Right ventricle myocardium superior (tissue), 1 donor: ENCODE results near the gene VPS13D. TPM values are rescaled to one million over a fixed set of nuclear protein-coding genes. Genes with fewer than 3 reads are reported as not detected.
"Not testable (repeated sequence)": the region's sequence is repeated elsewhere in the genome, so short reads cannot be mapped to it uniquely, and the experiment has no call there.

Experiments
- ATAC-seq: fragments of 200-7000 bp; cut with Tn5 transposase; one replicate; pipeline ENCODE4 v1.9.1; 2020; ENCODE audit warnings: mild to moderate bottlenecking; ENCODE audit not compliant: poor library complexity
- DNase-seq: peaks from one replicate; pipeline ENCODE4 v3.0.0-alpha.2; 2020
- intact Hi-C: fragments of 100-400 bp; cut with DNase I; formaldehyde crosslinking; loops from one replicate; pipeline ENCODE4 v1.11.2; 2022
- total RNA-seq: library from RNA; stranded (reverse); fragmentation: NEBNext Ultra II Directional; extraction: Animal tissue kit (Norgen Biotek cat#: 25700); gene quantifications from one replicate; pipeline ENCODE4 v1.2.1, GENCODE V29; 2021
- donor health status: DM: no; HTN: yes; CAD: no; lungs with severe emphysema.

The VPS13D gene
- total RNA-seq, 1 donor from 2014 or later, result 63.3 TPM

GRCh38 chr1:12215118-12215961 is 14.5 kb upstream of the VPS13D start:
- no peak for DNase-seq
- intact Hi-C loops, result no loop called here
- no peak for ATAC-seq

DNA sequence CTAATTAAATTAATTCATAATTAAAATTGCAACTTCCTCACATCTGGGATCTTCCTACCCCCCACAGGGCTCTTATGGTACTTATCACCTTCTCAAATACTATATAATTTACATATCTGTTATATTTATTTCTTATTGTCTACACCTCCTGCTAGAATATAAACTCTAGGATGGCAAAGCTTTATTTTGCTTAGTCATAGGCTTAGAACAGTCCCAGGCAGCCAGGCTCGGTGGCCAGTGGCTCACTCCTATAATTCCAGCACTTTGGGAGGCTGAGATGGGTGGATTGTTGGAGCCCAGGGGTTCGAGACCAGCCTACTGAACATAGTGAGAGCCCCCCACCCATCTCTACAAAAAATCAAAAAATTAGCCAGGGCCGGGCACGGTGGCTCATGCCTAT is 10.0 kb upstream of the VPS13D start:
- intact Hi-C loops, result no loop called here
- ATAC-seq (no peak), DNase-seq (no peak)

GRCh38 chr1:12220890-12221289 is 8.9 kb upstream of the VPS13D start:
- ATAC-seq (no peak), DNase-seq (no peak)
- intact Hi-C loops, result no loop called here

DNA sequence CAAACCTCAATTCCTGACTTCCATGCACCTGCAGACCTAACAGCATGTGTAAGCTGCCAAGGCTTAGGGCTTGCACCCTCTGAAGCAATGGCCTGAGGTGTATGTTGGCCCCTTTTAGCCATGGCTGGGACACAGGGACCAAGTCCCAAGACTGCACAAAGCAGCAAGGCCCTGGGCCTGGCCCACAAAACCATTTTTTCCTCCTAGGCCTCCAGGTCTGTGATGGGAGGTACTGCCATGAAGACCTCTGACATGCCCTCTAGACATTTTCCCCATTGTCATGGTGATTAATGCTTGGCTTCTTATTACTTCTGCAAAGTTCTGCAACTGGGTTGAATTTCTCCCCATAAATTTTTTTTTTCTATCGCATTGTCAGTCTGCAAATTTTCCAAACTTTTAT is 7.1 kb upstream of the VPS13D start:
- ATAC-seq, DNase-seq: not testable (repeated sequence)

DNA sequence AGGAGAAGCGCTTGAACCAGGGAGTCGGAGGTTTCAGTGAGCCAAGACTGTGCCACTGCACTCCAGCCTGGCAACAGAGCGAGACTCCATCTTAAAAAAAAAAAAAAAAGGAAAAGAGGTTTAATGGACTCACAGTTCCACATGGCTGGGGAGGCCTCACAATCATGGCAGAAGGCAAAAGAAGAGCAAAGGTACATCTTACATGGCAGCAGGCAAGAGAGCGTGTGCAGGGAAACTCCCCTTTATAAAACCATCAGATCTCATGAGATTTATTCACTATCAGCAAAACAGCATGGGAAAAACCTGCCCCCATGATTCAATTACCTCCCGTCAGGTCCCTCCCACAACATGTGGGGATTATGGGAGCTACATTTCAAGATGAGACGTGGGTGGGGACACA is 5.7 kb upstream of the VPS13D start:
- intact Hi-C loops, DNase-seq, ATAC-seq: not testable (repeated sequence)

More for the DNA sequence above, 7.1 kb upstream of the VPS13D start:
- intact Hi-C loops, result not testable (repeated sequence)

DNA sequence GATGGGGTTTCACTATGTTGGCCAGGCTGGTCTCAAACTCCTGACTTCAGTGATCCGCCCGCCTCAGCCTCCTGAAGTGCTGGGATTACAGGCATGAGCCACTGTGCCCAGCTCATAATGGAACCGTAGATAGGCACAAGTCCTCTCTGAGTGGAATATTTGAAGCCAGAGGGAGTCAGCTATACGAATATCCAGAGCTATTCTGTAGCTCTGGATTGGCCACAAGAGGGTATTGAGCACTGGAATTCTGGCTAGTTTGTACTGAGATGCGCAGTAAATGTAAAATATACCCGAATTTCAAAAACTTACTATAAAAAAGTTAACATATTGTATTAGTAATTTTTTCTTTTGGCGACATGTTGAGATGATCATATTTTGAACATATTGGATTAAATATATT is 851 bp upstream of the VPS13D start:
- no peak for DNase-seq
- no peak for ATAC-seq
- intact Hi-C loops, result no loop called here

DNA sequence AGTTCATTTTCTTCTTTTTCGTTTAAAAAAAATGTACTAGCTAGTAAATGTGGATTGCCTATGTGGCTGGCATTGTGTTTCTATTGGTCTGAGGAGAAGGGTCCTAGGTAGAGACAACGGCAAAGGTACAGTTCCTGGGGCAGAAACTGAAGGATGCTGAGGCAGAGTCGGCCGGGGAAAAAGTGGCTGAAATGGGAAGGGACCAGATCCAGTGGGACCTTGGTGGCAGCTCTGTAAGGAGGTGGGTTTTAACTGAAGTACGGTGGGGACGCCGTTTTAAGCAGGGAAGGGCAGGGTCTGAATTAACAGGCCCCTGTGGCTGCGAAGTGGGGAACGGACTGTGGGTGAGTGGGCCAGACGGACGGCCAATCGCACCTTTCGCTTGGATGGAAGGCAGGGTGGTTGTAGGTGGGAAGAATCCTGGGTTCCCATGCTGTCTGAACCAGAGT is 420 bp upstream of the VPS13D start:
- ATAC-seq (no peak), DNase-seq (no peak)
- intact Hi-C loops, result no loop called here

- intact Hi-C loops, result no loop called here
- DNase-seq, result peak; percentile 78
- ATAC-seq, result peak; percentile 80
These were observed 882 bp downstream of the VPS13D start for GRCh38 chr1:12230549-12231275.

GRCh38 chr1:12231276-12231595 is 1.4 kb downstream of the VPS13D start:
- ATAC-seq, result no peak
- no peak for DNase-seq
- intact Hi-C loops, result no loop called here

GRCh38 chr1:12232221-12232620 is 2.4 kb downstream of the VPS13D start:
- intact Hi-C loops, result no loop called here
- DNase-seq (peak; percentile 61), ATAC-seq (peak; percentile 29)

DNA sequence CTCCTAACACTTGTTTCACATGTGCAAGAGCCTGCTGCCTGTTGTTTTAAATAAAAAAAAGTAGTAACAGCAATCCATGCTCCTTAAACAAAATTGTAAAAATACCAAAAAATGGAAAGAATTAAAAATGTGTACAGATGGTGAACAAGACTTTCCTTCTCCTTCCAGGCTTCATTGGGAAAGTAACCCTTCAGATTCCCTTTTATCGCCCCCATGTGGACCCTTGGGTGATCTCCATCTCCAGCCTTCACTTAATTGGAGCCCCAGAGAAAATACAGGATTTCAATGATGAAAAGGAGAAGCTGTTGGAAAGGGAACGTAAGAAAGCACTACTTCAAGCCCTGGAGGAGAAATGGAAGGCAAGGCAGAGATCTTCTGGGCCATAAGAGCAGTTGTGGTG is 14.2 kb downstream of the VPS13D start:
- no peak for ATAC-seq
- intact Hi-C loops, result no loop called here
- no peak for DNase-seq

- intact Hi-C loops, result no loop called here
- no peak for DNase-seq
- ATAC-seq, result no peak
These were observed 14.8 kb downstream of the VPS13D start for GRCh38 chr1:12244585-12244984.

DNA sequence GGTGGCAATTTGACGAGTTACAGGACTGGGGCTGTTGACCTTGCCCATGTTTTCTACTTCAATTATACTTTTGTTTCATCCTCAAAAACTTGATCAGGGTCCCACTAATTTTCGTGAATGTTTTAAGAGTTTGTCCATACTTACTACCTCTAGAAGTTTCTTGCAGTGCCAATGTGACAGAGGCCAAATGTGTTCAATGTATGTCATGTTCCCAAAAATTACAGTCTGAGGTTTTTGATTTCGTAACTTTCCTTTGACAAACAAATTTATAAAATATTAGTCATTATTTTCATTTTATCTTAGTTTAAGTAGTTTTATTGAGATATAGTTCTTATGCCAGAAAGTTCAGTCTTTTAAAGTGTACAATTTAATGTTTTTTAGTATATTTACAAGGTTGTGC is 15.3 kb downstream of the VPS13D start:
- intact Hi-C loops, result no loop called here
- DNase-seq (no peak), ATAC-seq (no peak)

DNA sequence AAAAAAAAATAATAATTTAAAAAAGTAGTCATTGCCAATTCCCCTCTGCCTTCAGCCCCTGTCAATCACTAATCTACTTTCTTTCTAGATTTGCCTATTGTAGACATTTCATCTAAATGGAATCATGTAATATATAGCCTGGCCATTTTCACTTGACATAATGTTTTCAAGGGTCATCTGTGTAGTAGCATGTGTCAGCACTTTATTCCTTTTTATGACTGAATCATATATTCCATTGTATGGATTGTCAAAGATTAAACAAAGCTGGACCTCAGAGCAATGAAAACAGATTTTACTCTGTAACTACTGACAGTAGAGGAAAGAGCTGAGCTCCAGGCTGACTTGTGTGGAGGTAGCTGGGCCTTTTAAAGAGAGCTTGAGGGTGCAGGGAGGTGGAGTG is 15.9 kb downstream of the VPS13D start:
- ATAC-seq (no peak), DNase-seq (no peak)
- intact Hi-C loops, result no loop called here

GRCh38 chr1:12246584-12246983 is 16.8 kb downstream of the VPS13D start:
- intact Hi-C loops, result no loop called here
- DNase-seq (no peak), ATAC-seq (no peak)

DNA sequence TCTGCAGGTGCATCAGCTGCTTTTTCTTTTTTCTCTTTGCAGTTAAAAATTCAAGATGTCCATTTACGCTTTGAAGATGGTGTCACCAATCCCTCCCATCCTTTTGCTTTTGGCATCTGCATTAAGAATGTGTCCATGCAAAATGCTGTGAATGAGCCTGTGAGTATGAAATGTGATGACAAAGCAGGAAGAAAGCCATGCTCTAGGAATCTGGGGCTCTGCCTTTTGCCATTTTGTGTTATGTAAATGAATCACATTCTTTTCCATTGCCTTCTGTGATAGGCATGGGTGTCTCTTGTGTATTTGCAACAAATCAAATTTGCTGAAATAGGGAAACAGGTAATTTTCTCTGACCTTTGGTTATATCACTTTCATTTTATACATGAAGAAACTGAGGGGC is 19.4 kb downstream of the VPS13D start:
- no peak for ATAC-seq
- intact Hi-C loops, result no loop called here
- no peak for DNase-seq

GRCh38 chr1:12249748-12250147 is 19.9 kb downstream of the VPS13D start:
- ATAC-seq, result no peak
- intact Hi-C loops, result no loop called here

GRCh38 chr1:12251442-12251841 is 21.6 kb downstream of the VPS13D start:
- intact Hi-C loops, result no loop called here
- DNase-seq (no peak), ATAC-seq (no peak)

More at GRCh38 chr1:12249748-12250147, 19.9 kb downstream of the VPS13D start:
- DNase-seq, result no peak

DNA sequence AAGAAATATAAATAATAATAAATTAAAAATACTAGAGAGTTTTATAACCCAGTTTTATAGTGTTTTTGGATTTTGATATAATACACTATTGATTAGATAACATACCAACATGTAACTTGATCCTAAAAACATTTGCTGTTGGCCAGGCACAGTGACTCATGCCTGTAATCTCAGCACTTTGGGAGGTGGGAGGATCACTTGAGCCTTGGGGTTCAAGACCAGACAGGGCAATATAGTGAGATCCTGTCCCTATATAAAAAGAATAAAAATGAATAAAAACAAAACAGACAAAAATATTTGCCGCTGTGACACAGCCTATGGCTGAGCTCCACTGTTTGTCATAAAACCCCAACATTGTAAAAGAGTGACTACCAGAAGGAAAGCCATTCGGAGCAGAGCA is 26.1 kb downstream of the VPS13D start:
- ATAC-seq, result no peak

GRCh38 chr1:12258272-12258671 is 28.4 kb downstream of the VPS13D start:
- DNase-seq (no peak), ATAC-seq (no peak)
- intact Hi-C loops, result no loop called here

More for the DNA sequence above, 26.1 kb downstream of the VPS13D start:
- intact Hi-C loops, result no loop called here
- no peak for DNase-seq
